ENCODE data around the gene USH1C.

DNA sequence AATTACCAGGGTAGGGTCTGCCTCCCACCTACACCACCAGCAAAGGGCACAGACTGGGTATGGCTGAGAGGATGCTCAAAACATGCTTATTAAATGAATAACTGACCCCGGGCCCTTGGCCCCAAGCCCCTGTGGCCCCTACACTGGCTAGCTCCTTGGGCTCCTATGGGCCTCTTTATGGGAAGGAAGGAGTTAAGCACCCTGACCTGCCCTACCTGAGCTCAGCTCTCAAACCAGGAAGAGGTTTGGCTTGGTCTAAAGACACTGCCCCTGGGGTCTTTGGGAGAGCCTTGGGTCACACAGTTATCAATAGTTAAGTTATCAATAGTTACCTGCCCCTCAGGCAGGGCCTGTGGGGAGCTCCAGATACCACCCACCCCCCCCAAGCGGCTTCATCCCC is 1.2 kb downstream of the USH1C start:
- TF ChIP-seq, protein P1, sequence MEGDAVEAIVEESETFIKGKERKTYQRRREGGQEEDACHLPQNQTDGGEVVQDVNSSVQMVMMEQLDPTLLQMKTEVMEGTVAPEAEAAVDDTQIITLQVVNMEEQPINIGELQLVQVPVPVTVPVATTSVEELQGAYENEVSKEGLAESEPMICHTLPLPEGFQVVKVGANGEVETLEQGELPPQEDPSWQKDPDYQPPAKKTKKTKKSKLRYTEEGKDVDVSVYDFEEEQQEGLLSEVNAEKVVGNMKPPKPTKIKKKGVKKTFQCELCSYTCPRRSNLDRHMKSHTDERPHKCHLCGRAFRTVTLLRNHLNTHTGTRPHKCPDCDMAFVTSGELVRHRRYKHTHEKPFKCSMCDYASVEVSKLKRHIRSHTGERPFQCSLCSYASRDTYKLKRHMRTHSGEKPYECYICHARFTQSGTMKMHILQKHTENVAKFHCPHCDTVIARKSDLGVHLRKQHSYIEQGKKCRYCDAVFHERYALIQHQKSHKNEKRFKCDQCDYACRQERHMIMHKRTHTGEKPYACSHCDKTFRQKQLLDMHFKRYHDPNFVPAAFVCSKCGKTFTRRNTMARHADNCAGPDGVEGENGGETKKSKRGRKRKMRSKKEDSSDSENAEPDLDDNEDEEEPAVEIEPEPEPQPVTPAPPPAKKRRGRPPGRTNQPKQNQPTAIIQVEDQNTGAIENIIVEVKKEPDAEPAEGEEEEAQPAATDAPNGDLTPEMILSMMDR (IDR thresholded peaks at IDR 0.05): no peak
- no peak for TF ChIP-seq POLR2A (IDR thresholded peaks at IDR 0.05)

Data from prostate gland (tissue), 2 donors.